Transverse colon (tissue), 3 donors: ENCODE measurements around the gene CDX1.

ENCODE experiments used
- POLR2A ChIP-seq: fragments of 450-650 bp; IDR thresholded peaks from one replicate; pipeline ENCODE4 v1.6.1; 2016; ENCODE audit warnings: antibody characterized with exemption, mild to moderate bottlenecking, moderate library complexity
- TF ChIP-seq, protein P1 (sequence below), 5 experiments: fragments of 200-600 bp in 3 of 5; fragments of 450-650 bp in 2 of 5; sonication (generic) in 3 of 5; IDR thresholded peaks; 1 replicate in 2 of 5; 2 replicates in 3 of 5; pipeline ENCODE4 v1.5.1; 2016 to 2017; ENCODE audit warnings: antibody characterized with exemption in 5 of 5, inconsistent platforms in 3 of 5, mild to moderate bottlenecking in 2 of 5, moderate library complexity in 1 of 5

GRCh38 chr5:150158170-150158949 is 8.2 kb upstream of the CDX1 start:
- TF ChIP-seq, protein P1, sequence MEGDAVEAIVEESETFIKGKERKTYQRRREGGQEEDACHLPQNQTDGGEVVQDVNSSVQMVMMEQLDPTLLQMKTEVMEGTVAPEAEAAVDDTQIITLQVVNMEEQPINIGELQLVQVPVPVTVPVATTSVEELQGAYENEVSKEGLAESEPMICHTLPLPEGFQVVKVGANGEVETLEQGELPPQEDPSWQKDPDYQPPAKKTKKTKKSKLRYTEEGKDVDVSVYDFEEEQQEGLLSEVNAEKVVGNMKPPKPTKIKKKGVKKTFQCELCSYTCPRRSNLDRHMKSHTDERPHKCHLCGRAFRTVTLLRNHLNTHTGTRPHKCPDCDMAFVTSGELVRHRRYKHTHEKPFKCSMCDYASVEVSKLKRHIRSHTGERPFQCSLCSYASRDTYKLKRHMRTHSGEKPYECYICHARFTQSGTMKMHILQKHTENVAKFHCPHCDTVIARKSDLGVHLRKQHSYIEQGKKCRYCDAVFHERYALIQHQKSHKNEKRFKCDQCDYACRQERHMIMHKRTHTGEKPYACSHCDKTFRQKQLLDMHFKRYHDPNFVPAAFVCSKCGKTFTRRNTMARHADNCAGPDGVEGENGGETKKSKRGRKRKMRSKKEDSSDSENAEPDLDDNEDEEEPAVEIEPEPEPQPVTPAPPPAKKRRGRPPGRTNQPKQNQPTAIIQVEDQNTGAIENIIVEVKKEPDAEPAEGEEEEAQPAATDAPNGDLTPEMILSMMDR (IDR thresholded peaks at IDR 0.05) = no peak
- TF ChIP-seq POLR2A = no peak
